Activated CD4-positive, alpha-beta memory T cell treated with anti-CD3 and anti-CD28 coated beads for 36 hours (primary cell): ENCODE data around the gene PIK3R1. TPM values are rescaled to one million over a fixed set of nuclear protein-coding genes. Genes with fewer than 3 reads are reported as not detected.

ENCODE experiments used
- CTCF ChIA-PET: fragments of 350-600 bp; sonication (Branson Sonifier 250); formaldehyde crosslinking; loops from one replicate; lab custom pipeline; 2021; ENCODE audit warnings: antibody characterized with exemption, inconsistent platforms; lab: Charles Lee
- POLR2A ChIA-PET: fragments of 350-600 bp; sonication (Branson Sonifier 250); formaldehyde crosslinking; loops from one replicate; lab custom pipeline; 2021; ENCODE audit warnings: antibody characterized with exemption; lab: Charles Lee
- DNase-seq: peaks from one replicate; pipeline ENCODE4 v3.0.0-alpha.2; 2020
- H3K27ac Mint-ChIP-seq: one replicate; pipeline ENCODE4 v1.8.0; 2021; ENCODE audit warnings: mixed read lengths
- H3K27me3 Mint-ChIP-seq: one replicate; pipeline ENCODE4 v1.8.0; 2021; ENCODE audit warnings: mixed read lengths
- H3K36me3 Mint-ChIP-seq: one replicate; pipeline ENCODE4 v1.8.0; 2021; ENCODE audit warnings: mixed read lengths
- H3K4me1 Mint-ChIP-seq: one replicate; pipeline ENCODE4 v1.8.0; 2021; ENCODE audit warnings: low read depth, mixed read lengths
- H3K4me3 Mint-ChIP-seq: one replicate; pipeline ENCODE4 v1.8.0; 2021; ENCODE audit warnings: mild to moderate bottlenecking, mixed read lengths
- H3K9me3 Mint-ChIP-seq: one replicate; pipeline ENCODE4 v1.8.0; 2021; ENCODE audit warnings: mixed read lengths
- intact Hi-C: fragments of 100-400 bp; cut with micrococcal nuclease; formaldehyde crosslinking; loops from one replicate; pipeline ENCODE4 v1.15.1; 2023
- total RNA-seq, 2 experiments: library from RNA; stranded (reverse); gene quantifications; one replicate each; pipeline ENCODE4 v1.2.3, GENCODE V29; 2021

The PIK3R1 gene
- total RNA-seq, 2 experiments from 2014 or later: 35.3 to 40.9 TPM

- POLR2A ChIA-PET: no interaction called here
- CTCF ChIA-PET: no interaction called here
- Mint-ChIP-seq H3K4me3 (no peak overlapping the region), H3K36me3 (peaks cover 16% of the 10 kb centered on the region), H3K27ac (no peak overlapping the region), H3K27me3 (no peaks in the 10 kb centered on the region), H3K4me1 (peaks cover 83% of the 10 kb centered on the region), H3K9me3 (peaks cover 4% of the 10 kb centered on the region)
- no peak for DNase-seq
- intact Hi-C loops: no loop called here
Measured at GRCh38 chr5:68221488-68221887, 5.9 kb downstream of the PIK3R1 start.

- DNase-seq: no peak
- Mint-ChIP-seq H3K4me3 (no peak overlapping the region), H3K27ac (no peak overlapping the region), H3K36me3 (peaks cover 23% of the 10 kb centered on the region), H3K27me3 (no peaks in the 10 kb centered on the region), H3K9me3 (peaks cover 4% of the 10 kb centered on the region), H3K4me1 (peaks cover 86% of the 10 kb centered on the region)
- CTCF ChIA-PET: interaction anchor here (1.0 to 1.9 kb wide), 2 partner anchors 21 to 31 kb away, joined by 3 to 6 read pairs; no protein-coding TSS in a partner anchor
- intact Hi-C loops: no loop called here
- POLR2A ChIA-PET: no interaction called here
Measured at GRCh38 chr5:68222310-68222709, 6.8 kb downstream of the PIK3R1 start.

GRCh38 chr5:68222824-68223354, 7.3 kb downstream of the PIK3R1 start:
- ChIA-PET POLR2A (no interaction called here), CTCF (interaction anchor here (0.8 to 1.9 kb wide), 3 partner anchors 21 to 64 kb away, joined by 3 to 6 read pairs (median 3); no protein-coding TSS in a partner anchor)
- Mint-ChIP-seq H3K36me3 (peaks cover 24% of the 10 kb centered on the region), H3K27me3 (no peaks in the 10 kb centered on the region), H3K4me1 (peaks cover 86% of the 10 kb centered on the region), H3K27ac (no peak overlapping the region), H3K4me3 (no peak overlapping the region), H3K9me3 (peaks cover 4% of the 10 kb centered on the region)
- intact Hi-C loops: no loop called here
- no peak for DNase-seq

- intact Hi-C loops: loop anchor here (1.0 kb wide), 1 partner anchor 8 kb away; no protein-coding TSS in a partner anchor
- peaks cover 25% of the 10 kb centered on the region for H3K36me3 Mint-ChIP-seq
- ChIA-PET POLR2A (interaction anchor here (1.3 kb wide), 1 partner anchor 8 kb away, joined by 3 read pairs; the partner anchor contains the start of gene PIK3R1), CTCF (interaction anchor here (1.0 to 1.9 kb wide), 2 partner anchors 29 to 34 kb away, joined by 4 to 6 read pairs; no protein-coding TSS in a partner anchor)
- no peak overlapping the region for H3K4me3 Mint-ChIP-seq
- peaks cover 81% of the 10 kb centered on the region for H3K4me1 Mint-ChIP-seq
- no peak for DNase-seq
- no peak overlapping the region for H3K27ac Mint-ChIP-seq
- H3K27me3 Mint-ChIP-seq: no peaks in the 10 kb centered on the region
- peaks cover 4% of the 10 kb centered on the region for H3K9me3 Mint-ChIP-seq
Measured at GRCh38 chr5:68223904-68224303, 8.3 kb downstream of the PIK3R1 start.

- intact Hi-C loops: loop anchor here (1.0 kb wide), 1 partner anchor 8 kb away; no protein-coding TSS in a partner anchor
- peaks cover 81% of the 10 kb centered on the region for H3K4me1 Mint-ChIP-seq
- H3K27me3 Mint-ChIP-seq: no peaks in the 10 kb centered on the region
- H3K36me3 Mint-ChIP-seq: peaks cover 24% of the 10 kb centered on the region
- ChIA-PET POLR2A (interaction anchor here (1.3 kb wide), 1 partner anchor 9 kb away, joined by 3 read pairs; the partner anchor contains the start of gene PIK3R1), CTCF (interaction anchor here (1.0 kb wide), 1 partner anchor 33 kb away, joined by 4 read pairs; no protein-coding TSS in a partner anchor)
- no peak overlapping the region for H3K27ac Mint-ChIP-seq
- peaks cover 4% of the 10 kb centered on the region for H3K9me3 Mint-ChIP-seq
- H3K4me3 Mint-ChIP-seq: no peak overlapping the region
- DNase-seq: no peak
Measured at GRCh38 chr5:68224509-68225187, 9.1 kb downstream of the PIK3R1 start.

- H3K27me3 Mint-ChIP-seq: no peaks in the 10 kb centered on the region
- H3K36me3 Mint-ChIP-seq: peaks cover 24% of the 10 kb centered on the region
- intact Hi-C loops: no loop called here
- H3K9me3 Mint-ChIP-seq: peaks cover 2% of the 10 kb centered on the region
- POLR2A ChIA-PET: no interaction called here
- CTCF ChIA-PET: no interaction called here
- H3K4me3 Mint-ChIP-seq: no peak overlapping the region
- DNase-seq: no peak
- H3K4me1 Mint-ChIP-seq: peaks cover 83% of the 10 kb centered on the region
- H3K27ac Mint-ChIP-seq: no peak overlapping the region
Measured at GRCh38 chr5:68225188-68225910, 9.8 kb downstream of the PIK3R1 start.

GRCh38 chr5:68225911-68226545, 10.5 kb downstream of the PIK3R1 start:
- H3K36me3 Mint-ChIP-seq: peaks cover 24% of the 10 kb centered on the region

GRCh38 chr5:68226546-68227073, 11.1 kb downstream of the PIK3R1 start:
- no peak for DNase-seq
- peaks cover 87% of the 10 kb centered on the region for H3K4me1 Mint-ChIP-seq
- no peaks in the 10 kb centered on the region for H3K27me3 Mint-ChIP-seq
- H3K4me3 Mint-ChIP-seq: no peak overlapping the region
- POLR2A ChIA-PET: no interaction called here
- H3K9me3 Mint-ChIP-seq: no peaks in the 10 kb centered on the region
- intact Hi-C loops: no loop called here
- H3K27ac Mint-ChIP-seq: no peak overlapping the region
- peaks cover 24% of the 10 kb centered on the region for H3K36me3 Mint-ChIP-seq
- CTCF ChIA-PET: no interaction called here

More at GRCh38 chr5:68225911-68226545, 10.5 kb downstream of the PIK3R1 start:
- no peaks in the 10 kb centered on the region for H3K27me3 Mint-ChIP-seq
- ChIA-PET POLR2A (no interaction called here), CTCF (no interaction called here)
- no peaks in the 10 kb centered on the region for H3K9me3 Mint-ChIP-seq
- no peak overlapping the region for H3K4me3 Mint-ChIP-seq
- H3K27ac Mint-ChIP-seq: no peak overlapping the region
- intact Hi-C loops: no loop called here
- DNase-seq: no peak
- H3K4me1 Mint-ChIP-seq: peaks cover 86% of the 10 kb centered on the region

GRCh38 chr5:68227532-68228160, 12.1 kb downstream of the PIK3R1 start:
- no peaks in the 10 kb centered on the region for H3K27me3 Mint-ChIP-seq
- peaks cover 21% of the 10 kb centered on the region for H3K36me3 Mint-ChIP-seq
- ChIA-PET CTCF (interaction anchor here (1.3 to 2.0 kb wide), 2 partner anchors 10 to 25 kb away, joined by 4 to 6 read pairs; no protein-coding TSS in a partner anchor), POLR2A (interaction anchor here (1.2 kb wide), 1 partner anchor 11 kb away, joined by 5 read pairs; no protein-coding TSS in a partner anchor)
- no peaks in the 10 kb centered on the region for H3K9me3 Mint-ChIP-seq
- intact Hi-C loops: no loop called here
- peaks cover 86% of the 10 kb centered on the region for H3K4me1 Mint-ChIP-seq
- no peak for DNase-seq
- H3K4me3 Mint-ChIP-seq: no peak overlapping the region
- H3K27ac Mint-ChIP-seq: no peak overlapping the region

- Mint-ChIP-seq H3K27ac (peak overlapping the region; percentile 5), H3K4me3 (no peak overlapping the region), H3K36me3 (peaks cover 17% of the 10 kb centered on the region), H3K27me3 (no peaks in the 10 kb centered on the region), H3K9me3 (no peaks in the 10 kb centered on the region), H3K4me1 (peaks cover 85% of the 10 kb centered on the region)
- no peak for DNase-seq
- ChIA-PET CTCF (interaction anchor here (0.7 to 1.3 kb wide), 2 partner anchors 14 to 284 kb away, joined by 3 read pairs; partner anchors contain the start of gene PIK3R1), POLR2A (interaction anchor here (2.5 kb wide), 1 partner anchor 13 kb away, joined by 13 read pairs; the partner anchor contains the start of gene PIK3R1)
- intact Hi-C loops: no loop called here
Measured at GRCh38 chr5:68229416-68229815, 13.9 kb downstream of the PIK3R1 start.

GRCh38 chr5:68230285-68230684, 14.7 kb downstream of the PIK3R1 start:
- H3K27me3 Mint-ChIP-seq: no peaks in the 10 kb centered on the region
- no peaks in the 10 kb centered on the region for H3K9me3 Mint-ChIP-seq
- no peak overlapping the region for H3K27ac Mint-ChIP-seq
- H3K36me3 Mint-ChIP-seq: peaks cover 17% of the 10 kb centered on the region
- H3K4me1 Mint-ChIP-seq: peaks cover 80% of the 10 kb centered on the region
- POLR2A ChIA-PET: interaction anchor here (2.5 kb wide), 1 partner anchor 14 kb away, joined by 13 read pairs; the partner anchor contains the start of gene PIK3R1
- H3K4me3 Mint-ChIP-seq: no peak overlapping the region
- intact Hi-C loops: no loop called here
- DNase-seq: no peak
- CTCF ChIA-PET: interaction anchor here (1.0 to 1.2 kb wide), 3 partner anchors 8 to 42 kb away, joined by 3 read pairs; no protein-coding TSS in a partner anchor
